Right cardiac atrium (tissue), 5 donors: Measurements from ENCODE around the gene TM9SF1. TPM values are rescaled to one million over a fixed set of nuclear protein-coding genes. Genes with fewer than 3 reads are reported as not detected.
A peak's percentile ranks its signal among the peaks of the same experiment; 100 is the strongest.

ENCODE experiments used
- ATAC-seq, 2 donors: fragments of 200-7000 bp; cut with Tn5 transposase; one replicate each; pipeline versions ENCODE4 v1.8.0 to v1.9.1; 2020; ENCODE audit warnings: moderate library complexity in 2 of 2, mild to moderate bottlenecking in 1 of 2
- DNase-seq, 3 donors: peaks; one replicate each; pipeline ENCODE4 v3.0.0-alpha.2; 2020
- H3K27ac ChIP-seq: one replicate; pipeline ENCODE4 v1.5.1; 2013; ENCODE audit warnings: mild to moderate bottlenecking, low read length, control low read depth, moderate library complexity
- H3K27me3 ChIP-seq: one replicate; pipeline ENCODE4 v1.6.1; 2013; ENCODE audit not compliant: control insufficient read depth, insufficient read depth
- H3K4me1 ChIP-seq: one replicate; pipeline ENCODE4 v1.6.1; 2013; ENCODE audit warnings: low read length; ENCODE audit not compliant: control insufficient read depth, insufficient read depth
- H3K4me3 ChIP-seq: one replicate; pipeline ENCODE4 v1.5.1; 2013; ENCODE audit warnings: low read length, control low read depth
- H3K9me3 ChIP-seq: one replicate; pipeline ENCODE4 v1.6.1; 2013; ENCODE audit warnings: low read length; ENCODE audit not compliant: control insufficient read depth
- WGBS: extraction: QIAGEN DNeasy Blood & Tissue Kit; methylation state at CpG from one replicate; pipeline ENCODE4 v1.1.7; 2013; 5-methylcytosine and 5-hydroxymethylcytosine counted together
- intact Hi-C, 4 donors: fragments of 100-400 bp; cut with DNase I; formaldehyde crosslinking; loops; one replicate each; pipeline versions ENCODE4 v1.11.0 to v1.14.0; 2022 to 2023
- polyA plus RNA-seq: library from polyadenylated mRNA; stranded (reverse); fragments of 200-250 nt; gene quantifications from one replicate; pipeline ENCODE4 v1.2.3, GENCODE V29; 2013
- total RNA-seq, 4 donors: library from RNA; stranded (reverse); fragmentation: NEBNext Ultra II Directional; extraction: Animal tissue kit (Norgen Biotek cat#: 25700); gene quantifications; one replicate each; pipeline ENCODE4 v1.2.1, GENCODE V29; 2021
- donor health status: healthy with polysubstance abuse.
- donor health status: DM: no; HTN: yes; CAD: no.
- donor health status: DM: no; HTN: no; CAD: no.
- donor health status: DM: no; HTN: yes; CAD: no; lungs with severe emphysema.
- donor health status: DM: yes; HTN: yes; CAD: no.

The TM9SF1 gene
- total and polyA plus RNA-seq, 5 donors = 14.8 to 37.6 (median 26.5) TPM

GRCh38 chr14:24194186-24194872 is 912 bp downstream of the TM9SF1 start:
- Histone ChIP-seq H3K27me3 (no peaks in the 10 kb centered on the region), H3K4me3 (peak overlapping the region; percentile 73), H3K9me3 (no peaks in the 10 kb centered on the region), H3K27ac (peak overlapping the region; percentile 88), H3K4me1 (no peaks in the 10 kb centered on the region)
- intact Hi-C loops = no loop called here
- no peak for DNase-seq
- ATAC-seq = no peak
- WGBS = 76% methylated on average over 7 of the region's 7 CpGs

- Histone ChIP-seq H3K9me3 (no peaks in the 10 kb centered on the region), H3K4me3 (no peak overlapping the region), H3K27me3 (no peaks in the 10 kb centered on the region), H3K27ac (no peak overlapping the region), H3K4me1 (no peaks in the 10 kb centered on the region)
- no peak for ATAC-seq
- DNase-seq = no peak
- intact Hi-C loops = no loop called here
- 96% methylated on average over 15 of the region's 15 CpGs for WGBS
These were observed 2.3 kb downstream of the TM9SF1 start for GRCh38 chr14:24192933-24193332.

GRCh38 chr14:24190416-24190815 is 4.8 kb downstream of the TM9SF1 start:
- ATAC-seq = no peak
- H3K4me1 ChIP-seq = no peaks in the 10 kb centered on the region
- WGBS = 90% methylated on average over 10 of the region's 10 CpGs

GRCh38 chr14:24189460-24189859 is 5.8 kb downstream of the TM9SF1 start:
- H3K4me3 ChIP-seq = no peak overlapping the region
- WGBS = 92% methylated on average over 9 of the region's 9 CpGs
- H3K27ac ChIP-seq = no peak overlapping the region
- no peaks in the 10 kb centered on the region for H3K27me3 ChIP-seq
- ATAC-seq (no peak), DNase-seq (peak in 1 of 3 donors; percentile 35)
- H3K9me3 ChIP-seq = no peaks in the 10 kb centered on the region
- H3K4me1 ChIP-seq = no peaks in the 10 kb centered on the region
- intact Hi-C loops = no loop called here

More at GRCh38 chr14:24190416-24190815, 4.8 kb downstream of the TM9SF1 start:
- no peak overlapping the region for H3K4me3 ChIP-seq
- H3K27ac ChIP-seq = no peak overlapping the region
- peak in 1 of 3 donors; percentile 37 for DNase-seq
- H3K27me3 ChIP-seq = no peaks in the 10 kb centered on the region
- intact Hi-C loops = no loop called here
- H3K9me3 ChIP-seq = no peaks in the 10 kb centered on the region

- intact Hi-C loops = no loop called here
- H3K9me3 ChIP-seq = no peaks in the 10 kb centered on the region
- no peak overlapping the region for H3K4me3 ChIP-seq
- ATAC-seq = no peak
- no peaks in the 10 kb centered on the region for H3K27me3 ChIP-seq
- WGBS = 1% methylated on average over 3 of the region's 3 CpGs
- no peaks in the 10 kb centered on the region for H3K4me1 ChIP-seq
- DNase-seq = no peak
- H3K27ac ChIP-seq = no peak overlapping the region
These were observed 6.2 kb downstream of the TM9SF1 start for GRCh38 chr14:24189059-24189375.

DNA sequence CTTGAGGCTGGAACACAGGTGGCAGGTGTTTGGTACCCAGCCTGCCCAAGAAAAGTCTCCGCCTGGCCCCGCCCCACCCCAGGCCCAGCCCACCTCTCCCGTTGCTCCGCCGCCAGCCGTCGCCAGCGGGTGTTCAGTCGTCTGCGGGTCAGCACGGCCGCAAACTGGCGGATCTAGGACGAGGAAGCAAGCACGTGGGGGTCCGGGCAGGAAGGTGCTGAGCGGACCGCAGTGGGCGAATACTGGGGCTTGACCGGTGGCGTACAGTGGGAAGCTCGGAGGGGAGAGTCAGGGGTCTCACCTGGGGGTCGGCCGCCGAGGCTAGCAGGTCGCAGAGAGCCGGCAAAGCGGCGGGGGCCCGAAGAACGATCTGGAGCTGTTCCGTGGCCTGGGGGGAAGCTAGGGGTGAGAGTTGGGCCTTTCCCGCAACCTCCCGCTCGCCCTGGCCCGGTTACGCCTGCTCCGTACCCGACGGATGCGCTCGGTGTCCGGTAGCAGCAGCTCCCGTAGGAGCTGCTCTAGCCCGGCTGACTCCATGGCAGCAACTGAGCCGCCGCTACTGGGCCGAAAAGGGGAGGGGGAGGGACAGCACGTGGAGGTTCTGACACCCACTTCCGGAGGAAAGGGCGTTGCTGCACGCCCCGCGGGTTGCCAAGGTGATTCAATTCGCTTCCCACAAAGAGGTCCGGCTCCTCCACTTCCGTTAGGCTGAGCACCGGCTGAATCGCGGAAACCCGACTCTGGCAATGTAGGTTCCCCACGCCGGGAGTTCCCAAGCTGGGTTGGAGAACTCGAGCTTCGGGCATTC is 6.8 kb downstream of the TM9SF1 start, which contains the start of gene IPO4:
TSS of gene IPO4 (minus strand) at position 566 of the 808 bp plus-strand sequence. CDS start at position 537, 29 bp downstream.
- Histone ChIP-seq H3K4me1 (no peaks in the 10 kb centered on the region), H3K4me3 (peak within 1 kb of the TSS; percentile 81), H3K27me3 (no peaks in the 10 kb centered on the region), H3K9me3 (no peaks in the 10 kb centered on the region), H3K27ac (peak within 1 kb of the TSS; percentile 55)
- intact Hi-C loops = no loop called here
- DNase-seq (peak; percentile 96 to 98 (median 97)), ATAC-seq (peak; percentile 92 to 95)
- under 1% methylated on average over 65 of the region's 65 CpGs for WGBS

GRCh38 chr14:24187539-24187915 is 7.7 kb downstream of the TM9SF1 start:
- WGBS = 81% methylated on average over 2 of the region's 2 CpGs
- H3K27ac ChIP-seq = no peak overlapping the region
- no peak for ATAC-seq

DNA sequence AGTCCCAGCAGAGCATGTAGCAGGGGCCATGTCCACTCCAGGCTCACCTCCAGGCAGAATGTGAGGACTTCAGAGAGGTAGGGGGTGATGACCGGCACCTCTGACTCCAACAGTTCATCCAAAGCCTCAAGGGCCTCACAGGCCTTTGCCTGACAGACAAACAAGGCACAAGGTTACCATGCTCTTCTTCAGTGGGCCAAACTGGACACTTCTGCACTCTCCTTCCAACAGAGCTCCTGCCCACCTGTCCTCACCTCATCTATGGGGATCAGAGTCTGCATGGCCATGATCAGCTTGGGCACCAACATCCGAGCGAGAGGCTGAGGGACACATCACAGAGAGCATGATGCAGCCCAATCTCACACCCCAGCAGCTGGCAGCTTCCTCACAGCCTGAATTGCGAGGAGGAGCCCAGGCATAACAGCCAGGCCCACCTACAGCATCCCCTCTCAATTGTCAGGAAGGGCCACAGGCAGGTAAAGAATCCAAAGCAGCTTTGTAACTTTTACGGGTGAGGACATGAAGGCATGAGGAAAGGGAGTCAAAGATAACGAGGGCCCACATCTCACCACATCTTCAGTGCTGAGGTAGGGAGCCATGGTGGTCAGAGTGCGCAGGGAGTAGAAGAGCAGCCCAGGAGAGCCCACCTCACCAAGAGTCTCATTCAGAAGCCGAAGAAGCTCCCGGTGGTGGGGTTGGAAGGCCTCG is 8.3 kb downstream of the TM9SF1 start:
- Histone ChIP-seq H3K27me3 (no peaks in the 10 kb centered on the region), H3K4me3 (no peak overlapping the region), H3K27ac (no peak overlapping the region), H3K9me3 (no peaks in the 10 kb centered on the region), H3K4me1 (no peaks in the 10 kb centered on the region)
- 94% methylated on average over 10 of the region's 10 CpGs for WGBS
- ATAC-seq (no peak), DNase-seq (peak in 1 of 3 donors; percentile 26)
- intact Hi-C loops = no loop called here

More at GRCh38 chr14:24187539-24187915, 7.7 kb downstream of the TM9SF1 start:
- H3K27me3 ChIP-seq = no peaks in the 10 kb centered on the region
- no peaks in the 10 kb centered on the region for H3K4me1 ChIP-seq
- H3K9me3 ChIP-seq = no peaks in the 10 kb centered on the region
- peak in 2 of 3 donors; percentile 33 to 43 for DNase-seq
- no peak overlapping the region for H3K4me3 ChIP-seq
- intact Hi-C loops = no loop called here

GRCh38 chr14:24185741-24186140 is 9.5 kb downstream of the TM9SF1 start:
- H3K4me1 ChIP-seq = no peaks in the 10 kb centered on the region
- DNase-seq (peak in 2 of 3 donors; percentile 5 to 33), ATAC-seq (no peak)
- H3K9me3 ChIP-seq = no peaks in the 10 kb centered on the region
- intact Hi-C loops = no loop called here
- no peak overlapping the region for H3K4me3 ChIP-seq
- WGBS = 94% methylated on average over 11 of the region's 11 CpGs
- H3K27me3 ChIP-seq = no peaks in the 10 kb centered on the region
- no peak overlapping the region for H3K27ac ChIP-seq

- WGBS = 96% methylated on average over 7 of the region's 7 CpGs
- intact Hi-C loops = no loop called here
- DNase-seq (peak in 1 of 3 donors; percentile 24), ATAC-seq (no peak)
- Histone ChIP-seq H3K4me3 (no peak overlapping the region), H3K27me3 (no peaks in the 10 kb centered on the region), H3K27ac (no peak overlapping the region), H3K9me3 (no peaks in the 10 kb centered on the region), H3K4me1 (no peaks in the 10 kb centered on the region)
These were observed 10.2 kb downstream of the TM9SF1 start for GRCh38 chr14:24185026-24185425.
